Choroid plexus epithelial cell (primary cell): Measurements from ENCODE around the gene OVOL3.

Experiments
- DNase-seq: peaks from one replicate; pipeline ENCODE4 v3.0.0-alpha.2; 2010; ENCODE audit warnings: low read depth
- H3K4me3 ChIP-seq: 2 replicates; pipeline ENCODE4 v1.5.1; 2011; ENCODE audit warnings: low read depth, mild to moderate bottlenecking, control low read depth, low read length, moderate library complexity
- TF ChIP-seq, protein P1 (sequence below): conservative IDR thresholded peaks from 2 replicates; pipeline ENCODE4 v1.5.1; 2011; ENCODE audit warnings: low read depth, mild to moderate bottlenecking, control low read depth, inconsistent platforms, low read length, moderate library complexity

Gene OVOL3

DNA sequence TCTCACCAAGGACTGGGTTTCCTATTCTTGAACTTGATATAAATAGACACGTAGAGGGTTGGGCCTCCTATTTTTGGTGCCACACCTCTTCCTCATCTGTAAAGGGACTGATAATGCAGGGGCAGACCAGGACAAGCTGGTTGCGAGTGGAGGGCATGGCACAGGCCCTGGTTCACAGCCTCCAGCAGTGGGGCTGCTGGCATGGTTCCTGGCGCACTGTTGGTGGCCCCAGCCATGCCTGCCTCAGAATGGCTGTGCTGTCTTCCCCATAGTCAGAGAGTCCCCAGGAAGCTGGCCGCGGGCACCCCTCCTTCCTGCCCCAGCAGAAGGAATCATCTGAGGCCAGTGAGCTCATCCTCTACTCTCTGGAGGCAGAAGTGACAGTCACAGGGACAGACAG, 10.5 kb upstream of the OVOL3 start:
- TF ChIP-seq, protein P1, sequence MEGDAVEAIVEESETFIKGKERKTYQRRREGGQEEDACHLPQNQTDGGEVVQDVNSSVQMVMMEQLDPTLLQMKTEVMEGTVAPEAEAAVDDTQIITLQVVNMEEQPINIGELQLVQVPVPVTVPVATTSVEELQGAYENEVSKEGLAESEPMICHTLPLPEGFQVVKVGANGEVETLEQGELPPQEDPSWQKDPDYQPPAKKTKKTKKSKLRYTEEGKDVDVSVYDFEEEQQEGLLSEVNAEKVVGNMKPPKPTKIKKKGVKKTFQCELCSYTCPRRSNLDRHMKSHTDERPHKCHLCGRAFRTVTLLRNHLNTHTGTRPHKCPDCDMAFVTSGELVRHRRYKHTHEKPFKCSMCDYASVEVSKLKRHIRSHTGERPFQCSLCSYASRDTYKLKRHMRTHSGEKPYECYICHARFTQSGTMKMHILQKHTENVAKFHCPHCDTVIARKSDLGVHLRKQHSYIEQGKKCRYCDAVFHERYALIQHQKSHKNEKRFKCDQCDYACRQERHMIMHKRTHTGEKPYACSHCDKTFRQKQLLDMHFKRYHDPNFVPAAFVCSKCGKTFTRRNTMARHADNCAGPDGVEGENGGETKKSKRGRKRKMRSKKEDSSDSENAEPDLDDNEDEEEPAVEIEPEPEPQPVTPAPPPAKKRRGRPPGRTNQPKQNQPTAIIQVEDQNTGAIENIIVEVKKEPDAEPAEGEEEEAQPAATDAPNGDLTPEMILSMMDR: no peak
- no peak overlapping the region for H3K4me3 ChIP-seq
- no peak for DNase-seq

DNA sequence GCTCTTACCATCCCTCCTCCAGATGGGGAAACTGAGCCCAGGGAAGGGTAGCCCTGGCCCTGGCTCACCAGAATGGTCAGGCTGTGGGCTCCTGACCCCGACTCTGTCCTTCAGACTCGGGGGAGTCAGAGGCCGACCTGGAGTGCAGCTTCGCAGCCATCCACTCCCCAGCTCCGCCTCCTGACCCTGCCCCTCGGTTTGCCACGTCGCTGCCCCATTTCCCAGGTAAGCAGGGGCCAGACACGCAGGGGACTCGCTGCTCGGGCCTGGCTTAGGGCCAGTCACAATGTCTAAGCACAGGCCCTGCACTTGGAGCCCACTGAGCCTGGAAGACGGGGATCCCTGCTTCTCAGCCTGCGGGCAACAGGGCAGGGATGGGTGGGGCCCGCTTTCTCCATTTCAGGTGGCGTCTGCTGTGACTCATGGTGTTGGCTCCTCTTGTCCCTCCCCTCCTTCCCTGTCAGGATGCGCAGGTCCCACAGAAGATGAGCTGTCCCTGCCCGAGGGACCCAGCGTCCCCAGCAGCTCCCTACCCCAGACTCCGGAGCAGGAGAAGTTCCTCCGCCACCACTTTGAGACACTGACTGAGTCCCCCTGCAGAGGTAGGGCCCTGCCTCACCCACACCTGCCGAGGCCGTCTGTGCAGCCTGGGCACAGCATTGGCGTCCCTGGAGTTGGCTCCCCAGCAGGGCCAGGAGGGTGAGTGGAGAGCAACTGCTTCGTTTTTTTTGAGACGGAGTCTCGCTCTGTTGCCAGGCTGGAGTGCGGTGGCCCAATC, 9.2 kb upstream of the OVOL3 start:
- DNase-seq: no peak
- TF ChIP-seq, protein P1: no peak
- no peak overlapping the region for H3K4me3 ChIP-seq

DNA sequence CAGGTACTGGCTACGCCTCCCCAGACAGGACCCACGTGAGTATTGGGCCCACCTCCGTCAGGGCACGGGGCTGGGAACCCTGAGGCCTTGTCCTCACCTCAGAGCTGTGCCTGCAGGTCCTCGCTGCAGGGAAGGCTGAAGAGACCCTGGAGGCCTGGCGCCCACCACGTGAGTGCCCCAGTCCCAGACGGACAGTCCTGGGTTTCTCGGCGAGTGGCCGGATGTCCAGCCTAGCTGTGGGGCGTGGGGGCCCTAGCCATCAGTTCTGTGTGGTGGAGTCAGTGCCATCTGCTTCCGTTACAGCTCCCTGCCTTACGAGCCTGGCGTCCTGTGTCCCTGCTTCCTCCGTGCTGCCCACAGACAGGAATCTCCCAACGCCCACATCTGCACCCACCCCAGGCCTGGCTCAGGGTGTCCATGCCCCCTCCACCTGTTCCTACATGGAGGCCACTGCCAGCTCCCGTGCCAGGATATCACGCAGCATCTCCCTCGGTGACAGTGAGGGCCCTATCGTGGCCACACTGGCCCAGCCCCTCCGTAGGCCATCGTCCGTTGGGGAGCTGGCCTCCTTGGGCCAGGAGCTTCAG, 7.8 kb upstream of the OVOL3 start:
- TF ChIP-seq, protein P1: no peak
- DNase-seq: no peak
- H3K4me3 ChIP-seq: no peak overlapping the region

DNA sequence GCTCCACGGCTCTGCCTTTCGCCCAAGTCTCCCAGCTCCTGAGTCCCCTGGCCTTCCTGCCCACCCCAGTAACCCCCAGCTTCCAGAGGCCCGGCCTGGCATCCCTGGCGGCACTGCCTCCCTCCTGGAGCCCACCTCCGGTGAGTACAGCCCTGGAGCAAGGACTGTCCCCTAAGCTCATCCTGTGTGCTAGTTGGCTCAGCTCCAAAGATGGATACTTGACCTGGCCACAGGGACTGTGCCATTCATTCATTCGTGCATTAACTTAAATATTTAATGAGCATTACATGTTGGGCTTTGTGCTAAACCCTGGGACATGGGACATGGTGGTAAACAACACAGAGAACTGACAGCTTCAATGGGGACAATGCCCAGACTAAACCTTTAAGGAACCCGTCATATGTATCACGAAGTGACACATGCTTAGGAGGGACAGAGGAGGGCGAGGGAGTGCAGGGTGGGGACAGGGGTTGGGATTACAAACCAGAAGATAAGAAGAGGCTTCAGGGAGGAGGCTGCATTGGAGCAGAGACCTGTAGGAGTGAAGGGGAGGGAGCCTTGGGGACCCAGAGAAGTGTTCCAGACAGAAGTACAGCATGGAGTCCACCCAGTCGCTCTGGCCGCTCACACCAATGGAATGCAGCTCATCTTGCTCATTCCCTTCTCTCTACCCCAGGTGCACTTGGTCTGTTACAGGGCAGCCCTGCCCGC, 6.9 kb upstream of the OVOL3 start:
- TF ChIP-seq, protein P1: no peak
- no peak overlapping the region for H3K4me3 ChIP-seq
- peak; percentile 13 for DNase-seq

DNA sequence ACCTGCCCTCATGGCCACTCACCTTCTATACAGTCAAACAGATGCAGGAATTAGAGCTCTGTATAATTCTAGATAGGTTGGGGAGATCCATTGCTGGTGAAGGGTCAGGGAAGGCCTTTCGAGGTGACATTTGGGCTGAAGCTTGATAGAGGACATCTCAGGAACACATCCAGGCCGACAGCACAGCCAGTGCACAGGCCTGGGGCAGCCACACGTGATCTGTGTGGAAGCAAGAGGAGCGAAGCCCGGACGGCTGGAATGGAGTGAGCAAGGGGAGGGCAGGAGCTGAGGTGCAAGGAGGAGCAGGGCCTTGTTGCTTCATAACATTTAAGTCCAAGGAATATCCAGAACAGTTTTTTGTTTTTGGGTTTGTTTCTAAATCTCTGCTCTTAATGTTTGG, 4.5 kb upstream of the OVOL3 start:
- DNase-seq: no peak
- TF ChIP-seq, protein P1: no peak
- no peak overlapping the region for H3K4me3 ChIP-seq

DNA sequence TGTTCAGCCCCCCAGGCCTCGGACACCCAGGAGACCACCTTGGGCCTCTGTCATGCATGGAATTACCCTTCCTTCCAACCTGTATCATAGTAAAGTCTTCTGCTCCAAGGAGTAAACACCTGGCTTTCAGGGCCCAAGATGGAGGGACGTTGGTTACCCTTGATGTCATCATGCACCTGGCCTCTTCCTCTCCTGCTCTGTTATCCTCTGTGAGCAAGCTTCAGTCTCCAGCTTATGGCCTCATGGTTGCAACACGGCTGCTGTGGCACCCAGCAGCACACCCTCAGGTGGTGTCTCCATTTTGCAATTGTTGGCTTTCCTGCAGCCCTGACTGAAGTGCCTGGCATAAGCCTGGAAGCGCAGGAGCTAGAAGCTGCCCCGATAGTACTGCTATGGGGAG, 4.0 kb upstream of the OVOL3 start:
- no peak for DNase-seq
- TF ChIP-seq, protein P1: no peak
- H3K4me3 ChIP-seq: no peak overlapping the region
